K562 (cell line): ENCODE results near the gene IGF2R. TPM values are rescaled to one million over a fixed set of nuclear protein-coding genes. Genes with fewer than 3 reads are reported as not detected.

Experiments
- ATAC-seq: fragments of 200-7000 bp; cut with Tn5 transposase; 3 replicates; pipeline ENCODE4 v1.9.1; 2020; ENCODE audit warnings: moderate library complexity
- BruUV-seq: library from RNA; stranded (reverse); fragments of 400-500 nt; replicated peaks from 2 replicates; lab custom pipeline; 2021; lab: Mats Ljungman, UMichigan
- CTCF ChIA-PET: fragments of 300-600 bp; formaldehyde crosslinking; extraction: SDS; loops from one replicate; lab custom pipeline; 2021; ENCODE audit warnings: low intra/inter-chr PET ratio; lab: Yijun Ruan, JAX
- POLR2A ChIA-PET: fragments of 300-600, 350-650 bp; sonication (Branson Sonifier 250); formaldehyde crosslinking; extraction: SDS; loops from one replicate; lab custom pipeline; 2021; ENCODE audit warnings: antibody characterized with exemption, inconsistent platforms; lab: Yijun Ruan, JAX
- DNase-seq, 4 experiments: peaks; one replicate each; pipeline versions ENCODE4 v3.0.0 to v3.0.0-alpha.2; 2011 to 2018; ENCODE audit warnings: low spot score in 3 of 4, mixed read lengths in 3 of 4; ENCODE audit errors: extremely low read depth in 1 of 4
- FAIRE-seq: peaks from 2 replicates; lab custom pipeline; 2011; peaks lifted over from hg19 to GRCh38; lab: Jason Lieb, UNC
- H2AFZ ChIP-seq: 2 replicates; pipeline ENCODE4 v1.6.0; 2011; ENCODE audit warnings: low read depth, low read length, control low read depth, inconsistent platforms
- H3K27ac ChIP-seq: fragments of 200-600 bp; 3 replicates; pipeline ENCODE4 v1.8.0; 2011; ENCODE audit warnings: low read depth, mild to moderate bottlenecking, control low read depth, inconsistent platforms, low read length, moderate library complexity, mixed read lengths; ENCODE audit errors: extremely low read depth
- H3K27me3 ChIP-seq, 2 experiments: fragments of 300-600 bp in 1 of 2; 2 replicates in 1 of 2; 3 replicates in 1 of 2; pipeline versions ENCODE4 v1.6.0 to v1.8.0; 2011; ENCODE audit warnings: inconsistent platforms in 2 of 2, low read length in 2 of 2, mild to moderate bottlenecking in 1 of 2, mixed read lengths in 1 of 2, moderate library complexity in 1 of 2; ENCODE audit not compliant: control insufficient read depth in 2 of 2, insufficient read depth in 2 of 2
- H3K36me3 ChIP-seq: fragments of 300-600 bp; 3 replicates; pipeline ENCODE4 v1.8.0; 2011; ENCODE audit warnings: mild to moderate bottlenecking, low read length, inconsistent platforms; ENCODE audit not compliant: control insufficient read depth, insufficient read depth
- H3K4me1 ChIP-seq, 2 experiments: fragments of 200-600 bp in 1 of 2; replicated peaks in 1 of 2; 2 replicates in 1 of 2; 3 replicates in 1 of 2; pipeline versions ENCODE4 v1.5.1 to v1.8.0; 2011; ENCODE audit warnings: inconsistent platforms in 2 of 2, low read length in 2 of 2, mild to moderate bottlenecking in 1 of 2, mixed read lengths in 1 of 2, moderate library complexity in 1 of 2; ENCODE audit not compliant: control insufficient read depth in 2 of 2, insufficient read depth in 2 of 2
- H3K4me2 ChIP-seq: 2 replicates; pipeline ENCODE4 v1.6.1; 2011; ENCODE audit warnings: low read length, control low read depth, inconsistent platforms, mixed read lengths; ENCODE audit not compliant: insufficient read depth
- H3K4me3 ChIP-seq: fragments of 200-600 bp; sonication (generic), shearing (Covaris generic); 2 replicates; pipeline ENCODE4 v1.5.1; 2016; ENCODE audit warnings: control low read depth, inconsistent platforms
- H3K79me2 ChIP-seq: fragments of 200-600 bp; 3 replicates; pipeline ENCODE4 v1.8.0; 2011; ENCODE audit warnings: low read length, inconsistent platforms; ENCODE audit not compliant: control insufficient read depth, insufficient read depth
- H3K9ac ChIP-seq, 2 experiments: 2 replicates each; pipeline versions ENCODE4 v1.6.0 to v1.6.1; 2011; ENCODE audit warnings: low read depth in 2 of 2, low read length in 2 of 2, control low read depth in 1 of 2, inconsistent platforms in 1 of 2, mild to moderate bottlenecking in 1 of 2, mixed read lengths in 1 of 2; ENCODE audit not compliant: insufficient read depth in 1 of 2
- H3K9me1 ChIP-seq: one replicate; pipeline ENCODE4 v1.6.0; 2011; ENCODE audit warnings: inconsistent platforms, mild to moderate bottlenecking, low read length, moderate library complexity; ENCODE audit not compliant: control insufficient read depth, insufficient read depth
- H3K9me3 ChIP-seq: replicated peaks from 2 replicates; pipeline ENCODE4 v1.5.1; 2011; ENCODE audit warnings: low read depth, low read length, inconsistent platforms; ENCODE audit not compliant: control insufficient read depth, insufficient read depth
- H4K20me1 ChIP-seq: replicated peaks from 2 replicates; pipeline ENCODE4 v1.6.1; 2011; ENCODE audit warnings: low read length, inconsistent platforms, mixed read lengths; ENCODE audit not compliant: control insufficient read depth, insufficient read depth
- HDAC6 ChIP-seq: IDR thresholded peaks from 2 replicates; pipeline ENCODE4 v1.6.1; 2012; ENCODE audit warnings: low read depth, mild to moderate bottlenecking, control low read depth, inconsistent platforms, low read length, moderate library complexity
- LARP7 ChIP-seq: fragments of 450-650 bp; IDR thresholded peaks from 2 replicates; pipeline ENCODE4 v1.6.1; 2016
- NR4A1 ChIP-seq, 2 experiments: fragments of 250-450 bp in 1 of 2; fragments of 450-650 bp in 1 of 2; sonication (Bioruptor Pico) in 1 of 2; IDR thresholded peaks; 2 replicates each; pipeline versions ENCODE4 v1.4.0 to v1.6.1; 2016 to 2020; ENCODE audit warnings: mild to moderate bottlenecking in 2 of 2, missing compliant biosample characterization in 1 of 2, missing genetic modification characterization in 1 of 2, moderate library complexity in 1 of 2
- RUNX1 ChIP-seq: sonication (generic); IDR thresholded peaks from 2 replicates; pipeline ENCODE4 v1.6.1; 2016; ENCODE audit warnings: antibody characterized with exemption, low read depth
- SMAD4 ChIP-seq: fragments of 250-450 bp; sonication (Bioruptor Pico); conservative IDR thresholded peaks from 2 replicates; pipeline ENCODE4 v1.8.0; 2021; ENCODE audit warnings: inconsistent platforms, mild to moderate bottlenecking, moderate library complexity
- TAF7 ChIP-seq: fragments of 450-650 bp; IDR thresholded peaks from 2 replicates; pipeline ENCODE4 v1.6.1; 2016; ENCODE audit warnings: missing genetic modification characterization, missing compliant biosample characterization
- TSC22D4 ChIP-seq: fragments of 450-650 bp; IDR thresholded peaks from 2 replicates; pipeline ENCODE4 v1.6.1; 2016; ENCODE audit warnings: missing genetic modification characterization, missing biosample characterization, control low read depth
- ZNF174 ChIP-seq: fragments of 250-450 bp; sonication (Bioruptor Pico); IDR thresholded peaks from 2 replicates; pipeline ENCODE4 v1.4.0; 2020; ENCODE audit warnings: mild to moderate bottlenecking
- ZNF23 ChIP-seq: fragments of 250-450 bp; sonication (Bioruptor Pico); IDR thresholded peaks from 2 replicates; pipeline ENCODE4 v1.4.0; 2020; ENCODE audit warnings: mild to moderate bottlenecking
- ZNF3 ChIP-seq: fragments of 250-450 bp; sonication (Bioruptor Pico); IDR thresholded peaks from 2 replicates; pipeline ENCODE4 v1.5.0; 2021; ENCODE audit warnings: mild to moderate bottlenecking, moderate library complexity
- ZNF77 ChIP-seq: fragments of 250-450 bp; sonication (Bioruptor Pico); IDR thresholded peaks from 2 replicates; pipeline ENCODE4 v1.5.0; 2020
- WGBS: fragments of 100-300 bp; shearing (Covaris generic); methylation state at CpG from one replicate; pipeline ENCODE4 v1.1.6; 2016; ENCODE audit warnings: low coverage, mixed read lengths; ENCODE audit not compliant: insufficient coverage; ENCODE audit errors: missing lambda C conversion rate; 5-methylcytosine and 5-hydroxymethylcytosine counted together
- in situ Hi-C: fragments of 300-500 bp; cut with MboI; formaldehyde crosslinking; loops from 4 replicates; pipeline ENCODE4 v1.15.0; 2018; ENCODE audit warnings: inconsistent platforms, mixed read lengths
- intact Hi-C: fragments of 100-400 bp; cut with micrococcal nuclease; formaldehyde crosslinking; loops from 2 replicates; pipeline ENCODE4 v1.14.2; 2022
- polyA plus RNA-seq, 8 experiments: library from polyadenylated mRNA; depleted of rRNA in 4 of 8; stranded (reverse) in 5 of 8; unstranded in 3 of 8; fragments of >200 nt; fragmentation: Nextera tagmentation in 2 of 8; fragmentation: Illumina TruSeq in 1 of 8; extraction: Ambion mirVana in 2 of 8; extraction: Trizol in 1 of 8; gene quantifications; 2 replicates each; pipeline versions ENCODE4 v1.2.1 to v1.2.3, GENCODE V29; 2011 to 2014; ENCODE audit warnings: inconsistent platforms in 1 of 8, missing spikeins in 1 of 8
- total RNA-seq, 7 experiments: library from RNA; depleted of rRNA in 6 of 7; stranded (reverse); fragments of >200 nt in 6 of 7; fragmentation: Illumina TruSeq in 2 of 7; extraction: Trizol in 2 of 7; gene quantifications; 2 replicates each; pipeline versions ENCODE4 v1.2.1 to v1.2.3, GENCODE V29; 2011 to 2021; ENCODE audit warnings: low replicate concordance in 1 of 7
- TF ChIP-seq, protein P1 (sequence below), 2 experiments: fragments of 150-350 bp in 1 of 2; IDR thresholded peaks; 2 replicates each; pipeline ENCODE4 v1.6.1; 2012 to 2016; ENCODE audit warnings: low read depth in 2 of 2, low read length in 2 of 2, mild to moderate bottlenecking in 1 of 2, moderate library complexity in 1 of 2
- TF ChIP-seq, protein P2 (sequence below), 2 experiments: fragments of 200-800 bp in 1 of 2; sonication (Bioruptor generic) in 1 of 2; sonication (generic) in 1 of 2; formaldehyde crosslinking in 1 of 2; IDR thresholded peaks in 1 of 2; conservative IDR thresholded peaks in 1 of 2; 2 replicates each; pipeline versions ENCODE4 v1.5.0 to v1.6.1; 2016 to 2020; ENCODE audit warnings: missing compliant biosample characterization in 1 of 2, missing genetic modification characterization in 1 of 2, missing genetic modification reagents in 1 of 2
- TF ChIP-seq, protein P3 (sequence below), 3 experiments: IDR thresholded peaks in 2 of 3; conservative IDR thresholded peaks in 1 of 3; 2 replicates each; pipeline ENCODE4 v1.5.1; 2011 to 2012; ENCODE audit warnings: low read length in 3 of 3, mild to moderate bottlenecking in 3 of 3, control low read depth in 2 of 3, improper control_type of control experiment in 1 of 3, inconsistent platforms in 1 of 3, low read depth in 1 of 3, mixed read lengths in 1 of 3, moderate library complexity in 1 of 3; ENCODE audit not compliant: insufficient read depth in 2 of 3

The IGF2R gene
- total and polyA plus RNA-seq, 9 of the 15 experiments (the other 6 are each of a cell fraction or from before 2014, with no cell fraction given): 3.5 to 92.3 (median 34.5) TPM

GRCh38 chr6:160027076-160027475 is 58.2 kb downstream of the IGF2R start:
- peaks cover 96% of the 10 kb centered on the region for H3K36me3 ChIP-seq
- TF ChIP-seq, protein P1, sequence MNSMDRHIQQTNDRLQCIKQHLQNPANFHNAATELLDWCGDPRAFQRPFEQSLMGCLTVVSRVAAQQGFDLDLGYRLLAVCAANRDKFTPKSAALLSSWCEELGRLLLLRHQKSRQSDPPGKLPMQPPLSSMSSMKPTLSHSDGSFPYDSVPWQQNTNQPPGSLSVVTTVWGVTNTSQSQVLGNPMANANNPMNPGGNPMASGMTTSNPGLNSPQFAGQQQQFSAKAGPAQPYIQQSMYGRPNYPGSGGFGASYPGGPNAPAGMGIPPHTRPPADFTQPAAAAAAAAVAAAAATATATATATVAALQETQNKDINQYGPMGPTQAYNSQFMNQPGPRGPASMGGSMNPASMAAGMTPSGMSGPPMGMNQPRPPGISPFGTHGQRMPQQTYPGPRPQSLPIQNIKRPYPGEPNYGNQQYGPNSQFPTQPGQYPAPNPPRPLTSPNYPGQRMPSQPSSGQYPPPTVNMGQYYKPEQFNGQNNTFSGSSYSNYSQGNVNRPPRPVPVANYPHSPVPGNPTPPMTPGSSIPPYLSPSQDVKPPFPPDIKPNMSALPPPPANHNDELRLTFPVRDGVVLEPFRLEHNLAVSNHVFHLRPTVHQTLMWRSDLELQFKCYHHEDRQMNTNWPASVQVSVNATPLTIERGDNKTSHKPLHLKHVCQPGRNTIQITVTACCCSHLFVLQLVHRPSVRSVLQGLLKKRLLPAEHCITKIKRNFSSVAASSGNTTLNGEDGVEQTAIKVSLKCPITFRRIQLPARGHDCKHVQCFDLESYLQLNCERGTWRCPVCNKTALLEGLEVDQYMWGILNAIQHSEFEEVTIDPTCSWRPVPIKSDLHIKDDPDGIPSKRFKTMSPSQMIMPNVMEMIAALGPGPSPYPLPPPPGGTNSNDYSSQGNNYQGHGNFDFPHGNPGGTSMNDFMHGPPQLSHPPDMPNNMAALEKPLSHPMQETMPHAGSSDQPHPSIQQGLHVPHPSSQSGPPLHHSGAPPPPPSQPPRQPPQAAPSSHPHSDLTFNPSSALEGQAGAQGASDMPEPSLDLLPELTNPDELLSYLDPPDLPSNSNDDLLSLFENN (IDR thresholded peaks at IDR 0.05; ENCODE audit: low read depth in 2 of 2, low read length in 2 of 2): no peak
- no peak for TF ChIP-seq TAF7 (tag)
- TF ChIP-seq ZNF77: no peak
- no peak for TF ChIP-seq RUNX1
- no peak for TF ChIP-seq ZNF3 (CRISPR knock-in tag)
- no peak for TF ChIP-seq HDAC6
- TF ChIP-seq, protein P2, sequence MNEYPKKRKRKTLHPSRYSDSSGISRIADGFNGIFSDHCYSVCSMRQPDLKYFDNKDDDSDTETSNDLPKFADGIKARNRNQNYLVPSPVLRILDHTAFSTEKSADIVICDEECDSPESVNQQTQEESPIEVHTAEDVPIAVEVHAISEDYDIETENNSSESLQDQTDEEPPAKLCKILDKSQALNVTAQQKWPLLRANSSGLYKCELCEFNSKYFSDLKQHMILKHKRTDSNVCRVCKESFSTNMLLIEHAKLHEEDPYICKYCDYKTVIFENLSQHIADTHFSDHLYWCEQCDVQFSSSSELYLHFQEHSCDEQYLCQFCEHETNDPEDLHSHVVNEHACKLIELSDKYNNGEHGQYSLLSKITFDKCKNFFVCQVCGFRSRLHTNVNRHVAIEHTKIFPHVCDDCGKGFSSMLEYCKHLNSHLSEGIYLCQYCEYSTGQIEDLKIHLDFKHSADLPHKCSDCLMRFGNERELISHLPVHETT (CRISPR knock-in tag; conservative IDR thresholded peaks at IDR 0.05 in 1 of 2, IDR thresholded peaks at IDR 0.05 in 1 of 2): no peak
- no peak for TF ChIP-seq NR4A1 (CRISPR knock-in tag; IDR thresholded peaks at IDR 0.05)
- TF ChIP-seq NR4A1 (tag; IDR thresholded peaks at IDR 0.05): no peak
- TF ChIP-seq ZNF23 (CRISPR knock-in tag): no peak
- no peak for TF ChIP-seq TSC22D4 (tag)
- no peak for TF ChIP-seq LARP7
- TF ChIP-seq ZNF174: no peak
- TF ChIP-seq SMAD4 (CRISPR knock-in tag): no peak
- TF ChIP-seq, protein P3, sequence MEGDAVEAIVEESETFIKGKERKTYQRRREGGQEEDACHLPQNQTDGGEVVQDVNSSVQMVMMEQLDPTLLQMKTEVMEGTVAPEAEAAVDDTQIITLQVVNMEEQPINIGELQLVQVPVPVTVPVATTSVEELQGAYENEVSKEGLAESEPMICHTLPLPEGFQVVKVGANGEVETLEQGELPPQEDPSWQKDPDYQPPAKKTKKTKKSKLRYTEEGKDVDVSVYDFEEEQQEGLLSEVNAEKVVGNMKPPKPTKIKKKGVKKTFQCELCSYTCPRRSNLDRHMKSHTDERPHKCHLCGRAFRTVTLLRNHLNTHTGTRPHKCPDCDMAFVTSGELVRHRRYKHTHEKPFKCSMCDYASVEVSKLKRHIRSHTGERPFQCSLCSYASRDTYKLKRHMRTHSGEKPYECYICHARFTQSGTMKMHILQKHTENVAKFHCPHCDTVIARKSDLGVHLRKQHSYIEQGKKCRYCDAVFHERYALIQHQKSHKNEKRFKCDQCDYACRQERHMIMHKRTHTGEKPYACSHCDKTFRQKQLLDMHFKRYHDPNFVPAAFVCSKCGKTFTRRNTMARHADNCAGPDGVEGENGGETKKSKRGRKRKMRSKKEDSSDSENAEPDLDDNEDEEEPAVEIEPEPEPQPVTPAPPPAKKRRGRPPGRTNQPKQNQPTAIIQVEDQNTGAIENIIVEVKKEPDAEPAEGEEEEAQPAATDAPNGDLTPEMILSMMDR (IDR thresholded peaks at IDR 0.05 in 2 of 3, conservative IDR thresholded peaks at IDR 0.05 in 1 of 3; ENCODE audit: insufficient read depth in 2 of 3, low read depth in 1 of 3, low read length in 3 of 3): no peak

More at GRCh38 chr6:160027076-160027475, 58.2 kb downstream of the IGF2R start:
- Histone ChIP-seq H3K4me2 (no peak overlapping the region), H3K79me2 (no peaks in the 10 kb centered on the region), H2AFZ (no peak overlapping the region), H4K20me1 (no peaks in the 10 kb centered on the region), H3K9me1 (no peaks in the 10 kb centered on the region), H3K4me1 (no peaks in the 10 kb centered on the region; a peak in 1 of 5 replicates), H3K27me3 (no peaks in the 10 kb centered on the region), H3K9ac (no peak overlapping the region), H3K27ac (no peak overlapping the region), H3K4me3 (no peak overlapping the region), H3K9me3 (no peaks in the 10 kb centered on the region)
- ATAC-seq (no peak), FAIRE-seq (no peak), DNase-seq (no peak)
- intact Hi-C loops (loop anchor here (5.0 kb wide), 1 partner anchor 55 kb away; no protein-coding TSS in a partner anchor), in situ Hi-C loops (no loop called here)
- no TSS peak for BruUV-seq
- ChIA-PET POLR2A (interaction anchor here (0.6 to 1.0 kb wide), 2 partner anchors 10 to 711 kb away, joined by 3 to 4 read pairs; no protein-coding TSS in a partner anchor), CTCF (no interaction called here)
- 93% methylated on average over 11 of the region's 11 CpGs for WGBS
